HG02678 (cell line): ENCODE results near the gene AK5.

ENCODE experiments used
- ATAC-seq: cut with Tn5 transposase; IDR thresholded peaks from one replicate; pipeline ENCODE4 v1.9.1; 2021; ENCODE audit warnings: mild to moderate bottlenecking, moderate library complexity; ENCODE audit not compliant: unreplicated experiment

Gene AK5

GRCh38 chr1:77281491-77282186 lies at the start of gene AK5:
Gene AK5 (plus strand): TSS chr1:77282019. CDS start chr1:77282314, 295 bp downstream.
- peak; percentile 71 for ATAC-seq

GRCh38 chr1:77232829-77233228 lies 49.0 kb upstream of the AK5 start:
- ATAC-seq: no peak

- ATAC-seq: no peak
These were observed 47.7 kb upstream of the AK5 start for GRCh38 chr1:77234096-77234495.

GRCh38 chr1:77234943-77235342 lies 46.9 kb upstream of the AK5 start:
- ATAC-seq: no peak

- ATAC-seq: no peak
These were observed 43.4 kb upstream of the AK5 start for GRCh38 chr1:77238462-77238861.

- ATAC-seq: no peak
These were observed 42.5 kb upstream of the AK5 start for GRCh38 chr1:77239311-77239710.

GRCh38 chr1:77245830-77246229 lies 36.0 kb upstream of the AK5 start:
- ATAC-seq: no peak

GRCh38 chr1:77250126-77250525 lies 31.7 kb upstream of the AK5 start:
- no peak for ATAC-seq

GRCh38 chr1:77253211-77253610 lies 28.6 kb upstream of the AK5 start:
- ATAC-seq: no peak

GRCh38 chr1:77263708-77264107 lies 18.1 kb upstream of the AK5 start:
- ATAC-seq: no peak

GRCh38 chr1:77265180-77265579 lies 16.6 kb upstream of the AK5 start:
- ATAC-seq: no peak

- no peak for ATAC-seq
These were observed 14.8 kb upstream of the AK5 start for GRCh38 chr1:77267035-77267434.

GRCh38 chr1:77271852-77272580 lies 9.8 kb upstream of the AK5 start:
- no peak for ATAC-seq

GRCh38 chr1:77273891-77274290 lies 7.9 kb upstream of the AK5 start:
- ATAC-seq: no peak

GRCh38 chr1:77275194-77275593 lies 6.6 kb upstream of the AK5 start:
- ATAC-seq: no peak

GRCh38 chr1:77276941-77277340 lies 4.9 kb upstream of the AK5 start:
- ATAC-seq: no peak

GRCh38 chr1:77279929-77280328 lies 1.9 kb upstream of the AK5 start:
- ATAC-seq: no peak

GRCh38 chr1:77280962-77281361 lies 857 bp upstream of the AK5 start:
- ATAC-seq: no peak

GRCh38 chr1:77282187-77282865 lies 507 bp downstream of the AK5 start:
- peak; percentile 27 for ATAC-seq

GRCh38 chr1:77282866-77283539 lies 1.2 kb downstream of the AK5 start:
- no peak for ATAC-seq

- no peak for ATAC-seq
These were observed 2.0 kb downstream of the AK5 start for GRCh38 chr1:77283701-77284425.
